Measurements from ENCODE around the gene FAM76A.
"Not testable (repeated sequence)": the region's sequence is repeated elsewhere in the genome, so short reads cannot be mapped to it uniquely, and the experiment has no call there.

The FAM76A gene

GRCh38 chr1:27725374-27726172 is at the start of gene FAM76A:
Gene FAM76A (plus strand): TSS chr1:27725961. CDS start chr1:27726081, 120 bp downstream.
- DNase-seq = peak; percentile 98 to 99

GRCh38 chr1:27676410-27676809 is 49.4 kb upstream of the FAM76A start:
- DNase-seq = no peak

- DNase-seq = no peak
Measured at GRCh38 chr1:27678747-27679146, 47.0 kb upstream of the FAM76A start.

- DNase-seq = not testable (repeated sequence)
Measured at GRCh38 chr1:27680225-27680791, 45.5 kb upstream of the FAM76A start.

GRCh38 chr1:27681580-27681979 is 44.2 kb upstream of the FAM76A start:
- not testable (repeated sequence) for DNase-seq

GRCh38 chr1:27682351-27682944 is 43.3 kb upstream of the FAM76A start:
- DNase-seq = no peak

- no peak for DNase-seq
Measured at GRCh38 chr1:27684176-27684575, 41.6 kb upstream of the FAM76A start.

GRCh38 chr1:27686223-27686990 is 39.4 kb upstream of the FAM76A start:
- DNase-seq = peak in 1 of 2 experiments; percentile 48

GRCh38 chr1:27687906-27688305 is 37.9 kb upstream of the FAM76A start:
- DNase-seq = no peak

- no peak for DNase-seq
Measured at GRCh38 chr1:27689423-27690173, 36.2 kb upstream of the FAM76A start.

- no peak for DNase-seq
Measured at GRCh38 chr1:27690183-27690582, 35.6 kb upstream of the FAM76A start.

GRCh38 chr1:27696835-27697234 is 28.9 kb upstream of the FAM76A start:
- not testable (repeated sequence) for DNase-seq

- no peak for DNase-seq
Measured at GRCh38 chr1:27704958-27705357, 20.8 kb upstream of the FAM76A start.

GRCh38 chr1:27705545-27705944 is 20.2 kb upstream of the FAM76A start:
- DNase-seq = no peak

- no peak for DNase-seq
Measured at GRCh38 chr1:27710574-27710973, 15.2 kb upstream of the FAM76A start.

- DNase-seq = no peak
Measured at GRCh38 chr1:27713139-27713725, 12.5 kb upstream of the FAM76A start.

- DNase-seq = no peak
Measured at GRCh38 chr1:27713869-27714513, 11.8 kb upstream of the FAM76A start.

- no peak for DNase-seq
Measured at GRCh38 chr1:27716262-27716895, 9.4 kb upstream of the FAM76A start.

GRCh38 chr1:27719286-27720251 is 6.2 kb upstream of the FAM76A start:
- no peak for DNase-seq

GRCh38 chr1:27724961-27725373 is 794 bp upstream of the FAM76A start:
- DNase-seq = peak in 1 of 2 experiments; percentile 54

All from NCI-H187 (cell line).